HEK293 (cell line): ENCODE data around the gene SKA2.

Experiments used
- CTCF ChIA-PET: fragments of 350-600 bp; formaldehyde crosslinking; extraction: SDS; loops from one replicate; lab custom pipeline; 2021; ENCODE audit warnings: antibody characterized with exemption; lab: Yijun Ruan, JAX
- POLR2A ChIA-PET: fragments of 300-600 bp; formaldehyde crosslinking; extraction: SDS; loops from one replicate; lab custom pipeline; 2020; ENCODE audit warnings: antibody characterized with exemption, inconsistent platforms; lab: Yijun Ruan, JAX
- H3K27ac ChIP-seq: fragments of 200-500 bp; sonication (Bioruptor generic); 2 replicates; pipeline ENCODE4 v1.5.1; 2014; ENCODE audit warnings: low read depth, low read length, control low read depth, inconsistent platforms; ENCODE audit errors: extremely low read depth
- H3K36me3 ChIP-seq, 2 experiments: fragments of 200-500 bp in 1 of 2; sonication (Bioruptor generic) in 1 of 2; 1 replicate in 1 of 2; 2 replicates in 1 of 2; pipeline ENCODE4 v1.5.1; 2014 to 2017; ENCODE audit warnings: inconsistent platforms in 2 of 2, low read length in 2 of 2; ENCODE audit not compliant: control insufficient read depth in 2 of 2, insufficient read depth in 1 of 2
- H3K4me1 ChIP-seq: fragments of 200-500 bp; sonication (Bioruptor generic); 2 replicates; pipeline ENCODE4 v1.5.1; 2014; ENCODE audit warnings: mild to moderate bottlenecking, low read length, inconsistent platforms; ENCODE audit not compliant: control insufficient read depth, insufficient read depth
- H3K4me3 ChIP-seq: 2 replicates; pipeline ENCODE4 v1.5.1; 2011; ENCODE audit warnings: low read depth, mild to moderate bottlenecking, control low read depth, low read length, moderate library complexity
- H3K9me3 ChIP-seq: fragments of 200-500 bp; sonication (Bioruptor generic); 2 replicates; pipeline ENCODE4 v1.5.1; 2014; ENCODE audit warnings: low read depth, low read length, inconsistent platforms; ENCODE audit not compliant: control insufficient read depth, insufficient read depth
- FEZF1 ChIP-seq: fragments of 450-650 bp; formaldehyde crosslinking; IDR thresholded peaks from 2 replicates; pipeline ENCODE4 v1.5.1; 2016; ENCODE audit warnings: missing biosample characterization, missing genetic modification characterization
- HOXD13 ChIP-seq: sonication (generic); formaldehyde crosslinking; IDR thresholded peaks from 2 replicates; pipeline ENCODE4 v1.8.0; 2022; ENCODE audit warnings: missing genetic modification reagents, borderline replicate concordance
- MZF1 ChIP-seq: fragments of 450-650 bp; formaldehyde crosslinking; IDR thresholded peaks from 2 replicates; pipeline ENCODE4 v1.5.1; 2017; ENCODE audit warnings: missing biosample characterization, missing genetic modification characterization, borderline replicate concordance
- YY2 ChIP-seq: fragments of 450-650 bp; formaldehyde crosslinking; IDR thresholded peaks from 2 replicates; pipeline ENCODE4 v1.5.1; 2016; ENCODE audit warnings: missing biosample characterization, missing genetic modification characterization
- ZBTB1 ChIP-seq: fragments of 450-650 bp; formaldehyde crosslinking; IDR thresholded peaks from 2 replicates; pipeline ENCODE4 v1.5.1; 2016; ENCODE audit warnings: missing biosample characterization, missing genetic modification characterization
- ZBTB21 ChIP-seq: fragments of 450-650 bp; formaldehyde crosslinking; IDR thresholded peaks from 2 replicates; pipeline ENCODE4 v1.5.1; 2017; ENCODE audit warnings: missing biosample characterization, missing genetic modification characterization
- ZFHX2 ChIP-seq: fragments of 450-650 bp; formaldehyde crosslinking; conservative IDR thresholded peaks from 2 replicates; pipeline ENCODE4 v1.5.1; 2016; ENCODE audit warnings: missing biosample characterization, missing genetic modification characterization
- ZNF112 ChIP-seq: fragments of 450-650 bp; formaldehyde crosslinking; IDR thresholded peaks from 2 replicates; pipeline ENCODE4 v1.5.0; 2017; ENCODE audit warnings: missing biosample characterization, missing genetic modification characterization
- ZNF140 ChIP-seq: fragments of 450-650 bp; formaldehyde crosslinking; IDR thresholded peaks from 2 replicates; pipeline ENCODE4 v1.5.1; 2016; ENCODE audit warnings: missing biosample characterization, missing genetic modification characterization
- ZNF174 ChIP-seq: fragments of 450-650 bp; formaldehyde crosslinking; IDR thresholded peaks from 2 replicates; pipeline ENCODE4 v1.5.0; 2017; ENCODE audit warnings: missing biosample characterization, mild to moderate bottlenecking, missing genetic modification characterization
- ZNF211 ChIP-seq: fragments of 450-650 bp; formaldehyde crosslinking; IDR thresholded peaks from 2 replicates; pipeline ENCODE4 v1.5.1; 2016; ENCODE audit warnings: low read depth, missing biosample characterization, missing genetic modification characterization
- ZNF248 ChIP-seq: fragments of 450-650 bp; formaldehyde crosslinking; IDR thresholded peaks from 2 replicates; pipeline ENCODE4 v1.5.1; 2017; ENCODE audit warnings: missing biosample characterization, missing genetic modification characterization
- ZNF266 ChIP-seq: fragments of 450-650 bp; formaldehyde crosslinking; IDR thresholded peaks from 2 replicates; pipeline ENCODE4 v1.5.1; 2016; ENCODE audit warnings: missing biosample characterization, missing genetic modification characterization, low read depth
- ZNF366 ChIP-seq: fragments of 450-650 bp; formaldehyde crosslinking; conservative IDR thresholded peaks from 2 replicates; pipeline ENCODE4 v1.5.1; 2016; ENCODE audit warnings: missing biosample characterization, missing genetic modification characterization
- ZNF391 ChIP-seq: fragments of 450-650 bp; formaldehyde crosslinking; IDR thresholded peaks from 2 replicates; pipeline ENCODE4 v1.5.1; 2016; ENCODE audit warnings: low read depth, missing biosample characterization, missing genetic modification characterization, borderline replicate concordance
- ZNF423 ChIP-seq: fragments of 450-650 bp; formaldehyde crosslinking; IDR thresholded peaks from 2 replicates; pipeline ENCODE4 v1.5.1; 2016; ENCODE audit warnings: missing biosample characterization, missing genetic modification characterization
- ZNF433 ChIP-seq: fragments of 450-650 bp; formaldehyde crosslinking; IDR thresholded peaks from 2 replicates; pipeline ENCODE4 v1.5.1; 2016; ENCODE audit warnings: missing biosample characterization, missing genetic modification characterization, low read depth
- ZNF548 ChIP-seq: fragments of 450-650 bp; formaldehyde crosslinking; IDR thresholded peaks from 2 replicates; pipeline ENCODE4 v1.5.1; 2016; ENCODE audit warnings: missing biosample characterization, missing genetic modification characterization
- ZNF596 ChIP-seq: fragments of 450-650 bp; IDR thresholded peaks from 2 replicates; pipeline ENCODE4 v1.5.0; 2018; ENCODE audit warnings: missing biosample characterization, mild to moderate bottlenecking, missing genetic modification characterization, moderate library complexity
- ZNF623 ChIP-seq: fragments of 450-650 bp; formaldehyde crosslinking; IDR thresholded peaks from 2 replicates; pipeline ENCODE4 v1.5.1; 2016; ENCODE audit warnings: missing biosample characterization, missing genetic modification characterization
- ZNF624 ChIP-seq: fragments of 450-650 bp; formaldehyde crosslinking; IDR thresholded peaks from 2 replicates; pipeline ENCODE4 v1.5.1; 2017; ENCODE audit warnings: missing biosample characterization, missing genetic modification characterization
- ZNF654 ChIP-seq: fragments of 450-650 bp; formaldehyde crosslinking; IDR thresholded peaks from 2 replicates; pipeline ENCODE4 v1.5.1; 2016; ENCODE audit warnings: low read depth, missing biosample characterization, missing genetic modification characterization
- ZNF677 ChIP-seq: fragments of 450-650 bp; IDR thresholded peaks from 2 replicates; pipeline ENCODE4 v1.5.0; 2018; ENCODE audit warnings: missing biosample characterization, mild to moderate bottlenecking, missing genetic modification characterization, moderate library complexity
- TF ChIP-seq, protein P1 (sequence below): fragments of 450-650 bp; formaldehyde crosslinking; IDR thresholded peaks from 2 replicates; pipeline ENCODE4 v1.5.1; 2016; ENCODE audit warnings: missing biosample characterization, missing genetic modification characterization
- TF ChIP-seq, protein P2 (sequence below): fragments of 450-650 bp; formaldehyde crosslinking; IDR thresholded peaks from 2 replicates; pipeline ENCODE4; 2016; ENCODE audit warnings: missing biosample characterization, missing genetic modification characterization
- TF ChIP-seq, protein P3 (sequence below): fragments of 450-650 bp; formaldehyde crosslinking; IDR thresholded peaks from 2 replicates; pipeline ENCODE4 v1.5.1; 2017; ENCODE audit warnings: missing biosample characterization, missing genetic modification characterization
- TF ChIP-seq, protein P4 (sequence below): IDR thresholded peaks from 2 replicates; pipeline ENCODE4 v1.6.1; 2011; ENCODE audit warnings: mild to moderate bottlenecking, low read depth, low read length, borderline replicate concordance

SKA2 gene

DNA sequence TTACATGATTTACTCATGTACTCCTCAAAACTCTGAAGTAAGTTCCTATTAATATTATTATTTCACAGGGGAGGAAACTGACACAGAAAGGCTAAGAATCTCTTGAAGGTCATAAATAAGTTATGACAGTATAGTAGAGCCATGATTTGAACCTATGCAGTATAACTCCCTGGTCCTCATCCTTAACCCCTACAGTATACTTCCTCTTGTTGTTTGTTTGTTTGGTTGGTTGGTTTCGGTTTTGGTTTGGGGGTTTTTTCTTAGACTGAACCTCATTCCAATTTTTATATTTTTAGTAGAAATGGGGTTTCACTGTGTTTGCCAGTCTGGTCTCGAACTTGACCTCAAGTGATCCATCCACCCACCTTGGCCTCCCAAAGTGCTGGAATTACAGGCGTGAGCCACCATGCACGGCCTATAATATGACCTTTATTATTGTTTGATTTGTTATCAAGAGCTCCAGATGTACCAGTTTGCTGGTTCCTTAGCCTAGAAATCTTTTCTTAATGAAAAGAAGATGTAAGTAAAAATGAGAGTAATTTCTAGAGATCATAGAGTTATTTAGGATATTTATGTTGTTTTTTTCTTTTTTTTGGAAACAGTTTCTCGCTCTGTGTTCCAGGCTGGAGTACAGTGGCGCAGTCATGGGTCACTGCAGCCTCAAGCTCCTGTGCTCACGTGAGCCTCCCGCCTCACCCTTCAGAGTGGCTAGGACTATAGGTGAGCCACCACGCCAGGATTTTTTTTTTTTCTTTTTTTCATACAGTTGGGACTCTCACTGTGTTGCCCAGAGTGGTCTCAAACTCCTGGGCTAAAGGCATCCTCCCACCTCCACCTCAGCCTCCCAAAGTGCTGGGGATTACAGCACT is 5.4 kb upstream of the SKA2 start:
- CTCF ChIA-PET: no interaction called here
- H3K9me3 ChIP-seq: no peaks in the 10 kb centered on the region
- no peak overlapping the region for H3K27ac ChIP-seq
- H3K4me1 ChIP-seq: peaks cover 3% of the 10 kb centered on the region; the same call in 1 of the 2 replicates
- TF ChIP-seq, protein P1, sequence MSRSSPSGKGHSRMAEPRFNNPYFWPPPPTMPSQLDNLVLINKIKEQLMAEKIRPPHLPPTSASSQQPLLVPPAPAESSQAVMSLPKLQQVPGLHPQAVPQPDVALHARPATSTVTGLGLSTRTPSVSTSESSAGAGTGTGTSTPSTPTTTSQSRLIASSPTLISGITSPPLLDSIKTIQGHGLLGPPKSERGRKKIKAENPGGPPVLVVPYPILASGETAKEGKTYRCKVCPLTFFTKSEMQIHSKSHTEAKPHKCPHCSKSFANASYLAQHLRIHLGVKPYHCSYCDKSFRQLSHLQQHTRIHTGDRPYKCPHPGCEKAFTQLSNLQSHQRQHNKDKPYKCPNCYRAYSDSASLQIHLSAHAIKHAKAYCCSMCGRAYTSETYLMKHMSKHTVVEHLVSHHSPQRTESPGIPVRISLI (tag by site-specific recombination): no peak
- TF ChIP-seq ZNF366 (tag by site-specific recombination): no peak
- TF ChIP-seq ZNF140 (tag by site-specific recombination): no peak
- no peak for TF ChIP-seq ZNF174 (tag by site-specific recombination)
- TF ChIP-seq ZNF623 (tag by site-specific recombination): no peak
- no peak for TF ChIP-seq FEZF1 (tag by site-specific recombination)
- no peak for TF ChIP-seq MZF1 (tag by site-specific recombination)
- no peak for TF ChIP-seq ZNF248 (tag by site-specific recombination)
- no peak for TF ChIP-seq ZNF391
- TF ChIP-seq ZBTB1 (tag by site-specific recombination): no peak
- TF ChIP-seq ZNF548 (tag by site-specific recombination): no peak
- TF ChIP-seq ZBTB21 (tag by site-specific recombination): no peak
- TF ChIP-seq ZNF112: no peak
- no peak for TF ChIP-seq ZNF266
- no peak for TF ChIP-seq ZNF654 (tag by site-specific recombination)
- no peak for TF ChIP-seq YY2
- no peak overlapping the region for H3K4me3 ChIP-seq
- POLR2A ChIA-PET: interaction anchor here (0.6 kb wide), 1 partner anchor 370 kb away, joined by 3 read pairs; no protein-coding TSS in a partner anchor
- peaks cover 0 to 12% of the 10 kb centered on the region in 2 experiments; a peak in 1 of 3 replicates for H3K36me3 ChIP-seq

DNA sequence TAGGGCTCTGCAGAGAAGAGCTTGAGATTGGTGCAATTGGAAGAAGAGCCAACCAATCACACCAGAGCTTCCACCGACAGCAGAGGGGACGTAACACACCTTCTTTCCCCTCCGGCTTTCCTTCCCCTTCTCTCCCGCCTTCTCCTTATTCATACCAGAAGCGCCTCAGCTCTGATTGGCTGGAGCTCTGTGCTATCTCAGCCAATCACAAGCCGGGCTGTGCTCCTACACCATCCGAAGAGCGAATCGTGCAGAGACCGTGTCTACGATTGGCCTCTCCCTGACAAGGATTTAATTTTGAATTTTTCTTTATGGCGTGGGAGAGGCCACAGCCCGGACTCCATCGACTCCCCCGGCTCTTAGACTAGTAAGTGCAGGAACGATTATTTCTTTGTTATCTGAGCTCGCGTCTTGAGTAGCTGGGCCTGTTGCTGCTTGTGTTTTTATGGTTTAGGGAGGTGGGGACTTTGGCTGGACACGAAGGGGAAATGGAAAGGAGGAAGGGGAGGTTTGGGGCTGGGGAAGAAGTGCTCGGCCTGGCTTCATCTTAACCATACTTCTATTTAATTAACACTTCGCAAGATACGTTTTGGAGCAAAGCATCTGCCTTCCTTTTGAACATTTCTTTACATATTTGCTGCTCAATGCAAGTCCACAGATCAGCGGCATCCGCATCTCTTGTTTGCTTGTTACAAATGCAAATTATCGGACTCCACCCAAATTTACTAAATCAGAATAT is 622 bp upstream of the SKA2 start, which contains the start of gene PRR11:
Gene PRR11 (plus strand): TSS at position 308 of the 739 bp plus-strand sequence. CDS start 14,007 bp downstream, outside the sequence.
- ChIA-PET CTCF (interaction anchor here (0.6 to 2.5 kb wide), 4 partner anchors 11 to 1241 kb away, joined by 3 to 10 read pairs (median 5); no protein-coding TSS in a partner anchor), POLR2A (interaction anchor here (0.5 to 4.2 kb wide), 23 partner anchors 8 to 738 kb away, joined by 3 to 56 read pairs (median 6); partner anchors contain the start of genes CLTC, GDPD1, MTMR4 and PPM1E)
- Histone ChIP-seq H3K4me3 (peak within 1 kb of the TSS; percentile 80), H3K27ac (peak within 1 kb of the TSS; percentile 98), H3K36me3 (peaks cover 0 to 3% of the 10 kb centered on the region in 2 experiments; a peak in 1 of 3 replicates), H3K4me1 (peaks cover 23% of the 10 kb centered on the region), H3K9me3 (no peaks in the 10 kb centered on the region)
- no peak for TF ChIP-seq ZNF624 (tag by site-specific recombination)
- no peak; the same call in 1 of the 2 replicates for TF ChIP-seq HOXD13
- peak; percentile 80 for TF ChIP-seq ZFHX2 (tag by site-specific recombination)
- no peak for TF ChIP-seq ZNF423 (tag by site-specific recombination)
- TF ChIP-seq, protein P2, sequence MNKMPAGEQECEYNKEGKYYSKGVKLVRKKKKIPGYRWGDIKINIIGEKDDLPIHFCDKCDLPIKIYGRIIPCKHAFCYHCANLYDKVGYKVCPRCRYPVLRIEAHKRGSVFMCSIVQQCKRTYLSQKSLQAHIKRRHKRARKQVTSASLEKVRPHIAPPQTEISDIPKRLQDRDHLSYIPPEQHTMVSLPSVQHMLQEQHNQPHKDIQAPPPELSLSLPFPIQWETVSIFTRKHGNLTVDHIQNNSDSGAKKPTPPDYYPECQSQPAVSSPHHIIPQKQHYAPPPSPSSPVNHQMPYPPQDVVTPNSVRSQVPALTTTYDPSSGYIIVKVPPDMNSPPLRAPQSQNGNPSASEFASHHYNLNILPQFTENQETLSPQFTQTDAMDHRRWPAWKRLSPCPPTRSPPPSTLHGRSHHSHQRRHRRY: no peak
- TF ChIP-seq ZNF433 (tag by site-specific recombination): no peak
- TF ChIP-seq ZNF548 (tag by site-specific recombination): no peak
- no peak for TF ChIP-seq ZNF677 (tag by site-specific recombination)
- TF ChIP-seq, protein P3, sequence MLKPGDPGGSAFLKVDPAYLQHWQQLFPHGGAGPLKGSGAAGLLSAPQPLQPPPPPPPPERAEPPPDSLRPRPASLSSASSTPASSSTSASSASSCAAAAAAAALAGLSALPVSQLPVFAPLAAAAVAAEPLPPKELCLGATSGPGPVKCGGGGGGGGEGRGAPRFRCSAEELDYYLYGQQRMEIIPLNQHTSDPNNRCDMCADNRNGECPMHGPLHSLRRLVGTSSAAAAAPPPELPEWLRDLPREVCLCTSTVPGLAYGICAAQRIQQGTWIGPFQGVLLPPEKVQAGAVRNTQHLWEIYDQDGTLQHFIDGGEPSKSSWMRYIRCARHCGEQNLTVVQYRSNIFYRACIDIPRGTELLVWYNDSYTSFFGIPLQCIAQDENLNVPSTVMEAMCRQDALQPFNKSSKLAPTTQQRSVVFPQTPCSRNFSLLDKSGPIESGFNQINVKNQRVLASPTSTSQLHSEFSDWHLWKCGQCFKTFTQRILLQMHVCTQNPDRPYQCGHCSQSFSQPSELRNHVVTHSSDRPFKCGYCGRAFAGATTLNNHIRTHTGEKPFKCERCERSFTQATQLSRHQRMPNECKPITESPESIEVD (tag by site-specific recombination): no peak
- TF ChIP-seq, protein P4, sequence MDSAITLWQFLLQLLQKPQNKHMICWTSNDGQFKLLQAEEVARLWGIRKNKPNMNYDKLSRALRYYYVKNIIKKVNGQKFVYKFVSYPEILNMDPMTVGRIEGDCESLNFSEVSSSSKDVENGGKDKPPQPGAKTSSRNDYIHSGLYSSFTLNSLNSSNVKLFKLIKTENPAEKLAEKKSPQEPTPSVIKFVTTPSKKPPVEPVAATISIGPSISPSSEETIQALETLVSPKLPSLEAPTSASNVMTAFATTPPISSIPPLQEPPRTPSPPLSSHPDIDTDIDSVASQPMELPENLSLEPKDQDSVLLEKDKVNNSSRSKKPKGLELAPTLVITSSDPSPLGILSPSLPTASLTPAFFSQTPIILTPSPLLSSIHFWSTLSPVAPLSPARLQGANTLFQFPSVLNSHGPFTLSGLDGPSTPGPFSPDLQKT: no peak
- no peak for TF ChIP-seq ZNF596 (tag by site-specific recombination)
- TF ChIP-seq ZNF211 (tag by site-specific recombination): no peak
